NCI-H2227 (cell line): ENCODE data around the gene LIN7C.
A peak's percentile ranks its signal among the peaks of the same experiment; 100 is the strongest.

Experiments
- DNase-seq: peaks from one replicate; lab custom pipeline; 2025; ENCODE audit not compliant: unreplicated experiment; lab: John Stamatoyannopoulos, UW

The LIN7C gene

GRCh38 chr11:27512238-27512637, 5.7 kb upstream of the LIN7C start:
- DNase-seq: no peak

GRCh38 chr11:27509908-27510307, 3.3 kb upstream of the LIN7C start:
- no peak for DNase-seq

- no peak for DNase-seq
Observed at GRCh38 chr11:27507557-27508322, 1.2 kb upstream of the LIN7C start.

- no peak for DNase-seq
Observed at GRCh38 chr11:27505781-27506180, 788 bp downstream of the LIN7C start.

GRCh38 chr11:27504205-27504604, 2.4 kb downstream of the LIN7C start:
- no peak for DNase-seq

GRCh38 chr11:27501100-27501499, 5.5 kb downstream of the LIN7C start:
- no peak for DNase-seq

GRCh38 chr11:27497911-27498310, 8.7 kb downstream of the LIN7C start:
- DNase-seq: no peak

- DNase-seq: peak; percentile 42
Observed at GRCh38 chr11:27497284-27497866, 9.2 kb downstream of the LIN7C start.

- no peak for DNase-seq
Observed at GRCh38 chr11:27496461-27496860, 10.1 kb downstream of the LIN7C start.

- no peak for DNase-seq
Observed at GRCh38 chr11:27495710-27496300, 10.8 kb downstream of the LIN7C start.

- DNase-seq: no peak
Observed at GRCh38 chr11:27489092-27489491, 17.5 kb downstream of the LIN7C start.

- DNase-seq: no peak
Observed at GRCh38 chr11:27487706-27488105, 18.9 kb downstream of the LIN7C start.

GRCh38 chr11:27485930-27486773, 20.4 kb downstream of the LIN7C start:
- DNase-seq: peak; percentile 83

- DNase-seq: no peak
Observed at GRCh38 chr11:27482793-27483192, 23.8 kb downstream of the LIN7C start.

- DNase-seq: no peak
Observed at GRCh38 chr11:27481992-27482391, 24.6 kb downstream of the LIN7C start.

- no peak for DNase-seq
Observed at GRCh38 chr11:27477831-27478230, 28.7 kb downstream of the LIN7C start.

GRCh38 chr11:27477243-27477642, 29.3 kb downstream of the LIN7C start:
- DNase-seq: no peak

GRCh38 chr11:27475622-27476021, 30.9 kb downstream of the LIN7C start:
- no peak for DNase-seq

- DNase-seq: peak; percentile 58
Observed at GRCh38 chr11:27473017-27473406, 33.6 kb downstream of the LIN7C start.

- peak; percentile 98 for DNase-seq
Observed at GRCh38 chr11:27472398-27473016, 34.1 kb downstream of the LIN7C start, which contains the start of gene LGR4. Gene LGR4, minus strand, starts transcription at chr11:27472790. Its CDS starts 488 bp downstream, at chr11:27472302.
